22Rv1 (cell line): ENCODE data around the gene CD93.

ENCODE experiments used
- H3K27ac ChIP-seq: fragments of 450-650 bp; 2 replicates; pipeline ENCODE4 v1.5.1; 2017
- ZFX ChIP-seq: fragments of 450-650 bp; IDR thresholded peaks from 2 replicates; pipeline ENCODE4 v1.6.1; 2017; ENCODE audit warnings: antibody characterized with exemption, borderline replicate concordance
- TF ChIP-seq, protein P1 (sequence below): fragments of 450-650 bp; IDR thresholded peaks from 2 replicates; pipeline ENCODE4 v1.5.1; 2017; ENCODE audit warnings: mild to moderate bottlenecking

The CD93 gene

DNA sequence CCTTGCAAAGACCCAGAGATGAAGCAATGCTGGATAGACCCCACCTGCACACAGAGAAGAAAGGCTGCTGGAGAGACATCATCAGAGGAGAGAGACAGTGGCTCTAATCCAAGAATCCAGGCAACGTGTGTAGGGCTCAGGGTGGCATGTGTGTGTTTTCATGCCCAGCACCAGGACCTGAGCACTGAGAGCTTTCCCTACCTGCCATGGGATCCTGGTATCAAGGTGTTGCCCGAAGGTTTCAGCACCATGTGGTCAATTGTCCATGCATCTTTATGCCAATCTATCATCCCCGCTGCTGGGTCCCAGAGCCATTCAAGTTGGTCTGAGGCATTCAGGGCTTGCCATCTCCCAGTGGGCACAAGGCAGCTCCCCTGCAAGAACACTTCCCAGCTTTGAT, 7.5 kb upstream of the CD93 start:
- no peak overlapping the region for H3K27ac ChIP-seq
- no peak for TF ChIP-seq ZFX
- TF ChIP-seq, protein P1, sequence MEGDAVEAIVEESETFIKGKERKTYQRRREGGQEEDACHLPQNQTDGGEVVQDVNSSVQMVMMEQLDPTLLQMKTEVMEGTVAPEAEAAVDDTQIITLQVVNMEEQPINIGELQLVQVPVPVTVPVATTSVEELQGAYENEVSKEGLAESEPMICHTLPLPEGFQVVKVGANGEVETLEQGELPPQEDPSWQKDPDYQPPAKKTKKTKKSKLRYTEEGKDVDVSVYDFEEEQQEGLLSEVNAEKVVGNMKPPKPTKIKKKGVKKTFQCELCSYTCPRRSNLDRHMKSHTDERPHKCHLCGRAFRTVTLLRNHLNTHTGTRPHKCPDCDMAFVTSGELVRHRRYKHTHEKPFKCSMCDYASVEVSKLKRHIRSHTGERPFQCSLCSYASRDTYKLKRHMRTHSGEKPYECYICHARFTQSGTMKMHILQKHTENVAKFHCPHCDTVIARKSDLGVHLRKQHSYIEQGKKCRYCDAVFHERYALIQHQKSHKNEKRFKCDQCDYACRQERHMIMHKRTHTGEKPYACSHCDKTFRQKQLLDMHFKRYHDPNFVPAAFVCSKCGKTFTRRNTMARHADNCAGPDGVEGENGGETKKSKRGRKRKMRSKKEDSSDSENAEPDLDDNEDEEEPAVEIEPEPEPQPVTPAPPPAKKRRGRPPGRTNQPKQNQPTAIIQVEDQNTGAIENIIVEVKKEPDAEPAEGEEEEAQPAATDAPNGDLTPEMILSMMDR, result no peak

DNA sequence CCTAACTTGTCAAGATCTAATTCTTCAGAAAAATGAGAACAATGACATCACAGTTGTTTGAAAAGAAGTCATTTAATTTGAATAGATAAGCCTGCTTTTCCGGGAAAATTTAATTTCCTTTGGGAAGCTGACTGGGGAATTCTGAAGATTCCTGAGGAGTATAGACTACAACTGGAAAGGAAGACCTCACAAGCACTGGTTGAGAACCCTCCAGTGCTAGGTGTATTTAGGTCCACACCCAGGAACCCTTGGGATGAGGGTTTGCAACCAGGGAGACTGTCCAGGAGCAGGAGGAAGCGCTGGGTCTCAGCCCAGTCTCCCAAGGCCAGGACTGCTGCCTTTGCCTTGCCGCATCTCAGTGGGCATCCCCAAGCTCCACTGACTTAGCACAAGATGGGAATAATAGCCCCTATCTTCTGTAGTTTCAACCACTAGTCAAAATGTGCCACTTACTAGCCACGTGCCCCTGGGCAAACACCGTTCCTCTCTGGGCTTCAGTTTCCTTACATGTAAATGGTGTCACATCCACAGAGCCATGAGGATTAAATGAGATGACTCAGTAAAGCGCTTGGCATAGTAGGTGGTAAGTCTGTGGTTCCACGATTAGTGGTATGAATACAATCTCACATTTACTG, 6.9 kb upstream of the CD93 start:
- TF ChIP-seq, protein P1, result no peak
- TF ChIP-seq ZFX, result no peak

DNA sequence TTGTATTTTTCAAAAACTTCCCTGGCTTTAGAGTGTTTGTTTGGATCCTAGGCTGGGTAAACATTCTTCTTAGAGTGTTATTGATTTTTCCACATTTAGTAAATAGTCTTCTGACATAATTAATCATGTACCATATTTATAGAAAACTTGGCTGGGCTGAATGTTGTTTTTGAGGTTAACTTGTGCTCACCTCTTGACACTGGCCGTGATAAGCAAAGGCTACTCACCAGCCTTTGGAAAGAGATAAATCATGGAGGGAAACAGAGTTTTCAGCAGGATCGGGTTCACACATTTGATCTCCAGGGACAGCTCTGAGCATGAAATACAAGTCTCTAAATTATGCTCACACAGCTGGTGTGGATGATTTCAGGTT, 6.2 kb upstream of the CD93 start:
- H3K27ac ChIP-seq, result no peak overlapping the region

More for the DNA sequence above, 6.9 kb upstream of the CD93 start:
- no peak overlapping the region for H3K27ac ChIP-seq

DNA sequence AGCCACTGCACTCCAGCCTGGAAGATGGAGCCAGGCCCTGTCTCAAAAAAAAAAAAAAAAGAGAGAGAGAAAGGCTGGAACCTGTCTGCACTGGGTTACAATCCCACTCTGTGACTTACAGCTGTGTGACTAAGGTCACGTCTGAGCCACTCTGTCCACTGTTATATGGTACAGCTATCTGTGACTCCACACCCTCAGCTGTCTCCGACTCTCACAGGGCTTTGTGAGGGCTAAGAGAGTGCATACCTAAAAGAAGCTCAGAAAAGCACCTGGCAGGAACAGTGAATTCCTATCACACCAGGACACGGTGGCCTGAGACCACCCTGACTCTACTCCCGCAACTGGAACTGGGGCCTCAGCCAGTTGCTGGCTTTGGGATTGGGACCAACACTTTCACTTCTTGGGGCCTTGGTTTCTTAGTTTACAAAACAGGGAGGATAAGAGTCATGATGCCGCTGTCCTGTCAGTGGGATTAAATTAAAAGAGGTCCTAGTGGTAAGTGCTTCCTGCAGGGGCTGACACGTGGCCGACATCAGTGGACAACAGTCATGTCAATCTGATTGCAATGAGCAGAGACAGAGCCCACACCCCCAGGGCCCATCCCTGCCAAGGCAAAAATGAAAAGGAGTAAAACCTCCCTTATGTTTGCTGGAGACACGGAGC, 5.7 kb upstream of the CD93 start:
- no peak overlapping the region for H3K27ac ChIP-seq
- no peak for TF ChIP-seq ZFX

More for the DNA sequence above, 6.2 kb upstream of the CD93 start:
- TF ChIP-seq, protein P1, result no peak
- TF ChIP-seq ZFX, result no peak

DNA sequence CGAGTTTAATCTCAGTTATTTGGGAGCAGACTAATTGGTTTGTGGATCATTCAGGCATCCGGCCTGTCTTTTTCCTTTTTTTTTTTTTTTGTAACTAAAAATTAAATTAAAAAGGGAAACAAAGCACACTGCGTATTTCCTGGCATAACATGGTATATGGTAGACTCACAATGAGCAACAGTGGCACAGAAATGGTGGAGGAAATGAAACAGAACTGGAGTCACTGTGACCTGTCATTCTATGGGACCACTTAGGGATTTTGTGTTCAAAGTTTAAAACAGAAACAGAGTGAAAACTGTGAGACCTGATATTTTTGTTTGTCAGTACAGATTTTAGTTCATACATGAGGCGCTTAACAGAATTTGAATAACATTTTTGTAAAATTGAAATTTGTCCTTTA, 4.8 kb upstream of the CD93 start:
- TF ChIP-seq, protein P1, result no peak
- TF ChIP-seq ZFX, result no peak

DNA sequence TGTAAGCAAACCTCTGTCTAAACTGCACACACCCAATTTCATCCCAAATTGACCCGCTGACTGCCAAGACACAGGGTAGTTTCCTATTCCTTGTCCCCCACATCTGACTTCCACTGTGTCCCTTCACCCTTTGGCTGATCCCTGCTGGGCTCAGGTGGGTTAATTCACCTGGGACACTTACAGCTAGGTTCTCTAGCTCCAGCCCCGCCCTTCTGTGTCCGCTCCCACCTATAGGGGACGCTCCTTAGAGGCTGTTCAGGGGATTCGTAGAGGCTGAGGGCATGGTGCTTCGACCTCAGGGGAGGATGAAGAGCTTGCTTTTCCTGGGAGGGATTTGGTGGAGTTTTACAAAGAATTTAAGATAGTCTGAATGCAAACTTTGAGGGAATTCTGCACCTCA, 4.0 kb upstream of the CD93 start:
- TF ChIP-seq, protein P1, result no peak
- no peak for TF ChIP-seq ZFX

More for the DNA sequence above, 4.8 kb upstream of the CD93 start:
- no peak overlapping the region for H3K27ac ChIP-seq

DNA sequence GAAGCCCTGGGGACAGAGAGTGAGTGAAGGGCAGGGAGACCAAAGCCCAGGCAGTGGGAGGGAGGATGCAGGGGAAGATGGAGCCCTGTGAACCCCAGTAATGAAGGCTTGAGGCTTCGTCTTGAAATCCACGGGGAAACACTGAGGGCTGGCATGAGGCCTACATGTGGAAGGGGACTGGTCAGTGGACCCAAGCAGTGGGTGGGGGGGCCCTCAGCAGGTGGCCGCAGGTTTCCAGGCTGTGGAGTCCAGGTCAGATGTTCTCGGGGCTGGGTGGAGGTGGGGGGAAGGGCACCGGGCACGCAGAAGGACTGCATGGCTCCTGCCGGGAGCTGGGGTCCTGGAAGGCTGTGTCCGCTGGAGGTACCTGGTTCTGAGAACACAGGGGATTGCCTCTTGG, 2.7 kb upstream of the CD93 start:
- no peak overlapping the region for H3K27ac ChIP-seq
- no peak for TF ChIP-seq ZFX
- TF ChIP-seq, protein P1, result no peak

More for the DNA sequence above, 4.0 kb upstream of the CD93 start:
- H3K27ac ChIP-seq, result no peak overlapping the region
